Osteocyte (in vitro differentiated cells): ENCODE measurements around the gene ODAD4. TPM values are rescaled to one million over a fixed set of nuclear protein-coding genes. Genes with fewer than 3 reads are reported as not detected.

Experiments
- DNase-seq: peaks from one replicate; pipeline ENCODE4 v3.0.0; 2021; ENCODE audit warnings: mixed read lengths; ENCODE audit not compliant: unreplicated experiment; ENCODE audit errors: extremely low spot score
- H3K27ac Mint-ChIP-seq: one replicate; pipeline ENCODE4 v1.8.0; 2021; ENCODE audit warnings: mild to moderate bottlenecking, mixed read lengths; ENCODE audit not compliant: unreplicated experiment
- H3K27me3 Mint-ChIP-seq: one replicate; pipeline ENCODE4 v1.8.0; 2021; ENCODE audit warnings: mixed read lengths; ENCODE audit not compliant: unreplicated experiment
- H3K36me3 Mint-ChIP-seq: one replicate; pipeline ENCODE4 v1.8.0; 2021; ENCODE audit warnings: mixed read lengths; ENCODE audit not compliant: unreplicated experiment
- H3K4me1 Mint-ChIP-seq: one replicate; pipeline ENCODE4 v1.8.0; 2021; ENCODE audit warnings: mixed read lengths; ENCODE audit not compliant: unreplicated experiment
- H3K4me3 Mint-ChIP-seq: one replicate; pipeline ENCODE4 v1.8.0; 2021; ENCODE audit warnings: mild to moderate bottlenecking, moderate library complexity, mixed read lengths; ENCODE audit not compliant: unreplicated experiment
- H3K9me3 Mint-ChIP-seq: one replicate; pipeline ENCODE4 v1.8.0; 2021; ENCODE audit warnings: mixed read lengths; ENCODE audit not compliant: unreplicated experiment
- total RNA-seq: library from RNA; stranded (reverse); gene quantifications from 2 replicates; pipeline ENCODE4 v1.2.1, GENCODE V29; 2021
- TF ChIP-seq, protein P1 (sequence below): fragments of 200-600 bp; sonication (generic); IDR thresholded peaks from 2 replicates; pipeline ENCODE4 v1.5.0; 2021; ENCODE audit warnings: antibody characterized with exemption, mild to moderate bottlenecking, moderate library complexity

The ODAD4 gene
- total RNA-seq, 1 donor from 2014 or later = 2.5 TPM

DNA sequence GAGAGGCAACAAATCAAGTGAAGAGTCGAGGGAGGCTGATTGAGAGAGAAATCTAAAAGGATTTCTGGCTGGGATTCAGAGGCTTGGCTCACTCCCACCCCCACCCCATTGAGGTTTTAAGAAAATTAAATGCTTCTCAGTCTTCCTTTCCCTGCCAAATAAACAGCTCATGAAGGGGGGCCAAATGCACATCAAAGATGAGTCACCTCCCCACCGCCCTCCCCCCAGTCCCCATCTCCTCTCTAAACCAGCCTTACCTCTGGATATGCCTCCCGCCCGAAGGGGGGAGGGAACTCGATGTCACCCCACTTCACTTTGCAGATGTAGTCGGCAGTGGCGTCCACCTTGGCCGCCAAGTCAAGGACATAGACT lies 23.2 kb upstream of the ODAD4 start:
- DNase-seq = no peak
- H3K36me3 Mint-ChIP-seq = peaks cover 39% of the 10 kb centered on the region
- H3K4me3 Mint-ChIP-seq = no peak overlapping the region
- peaks cover 8% of the 10 kb centered on the region for H3K4me1 Mint-ChIP-seq
- no peaks in the 10 kb centered on the region for H3K9me3 Mint-ChIP-seq
- peak overlapping the region; percentile 34 for H3K27ac Mint-ChIP-seq
- no peaks in the 10 kb centered on the region for H3K27me3 Mint-ChIP-seq
- TF ChIP-seq, protein P1, sequence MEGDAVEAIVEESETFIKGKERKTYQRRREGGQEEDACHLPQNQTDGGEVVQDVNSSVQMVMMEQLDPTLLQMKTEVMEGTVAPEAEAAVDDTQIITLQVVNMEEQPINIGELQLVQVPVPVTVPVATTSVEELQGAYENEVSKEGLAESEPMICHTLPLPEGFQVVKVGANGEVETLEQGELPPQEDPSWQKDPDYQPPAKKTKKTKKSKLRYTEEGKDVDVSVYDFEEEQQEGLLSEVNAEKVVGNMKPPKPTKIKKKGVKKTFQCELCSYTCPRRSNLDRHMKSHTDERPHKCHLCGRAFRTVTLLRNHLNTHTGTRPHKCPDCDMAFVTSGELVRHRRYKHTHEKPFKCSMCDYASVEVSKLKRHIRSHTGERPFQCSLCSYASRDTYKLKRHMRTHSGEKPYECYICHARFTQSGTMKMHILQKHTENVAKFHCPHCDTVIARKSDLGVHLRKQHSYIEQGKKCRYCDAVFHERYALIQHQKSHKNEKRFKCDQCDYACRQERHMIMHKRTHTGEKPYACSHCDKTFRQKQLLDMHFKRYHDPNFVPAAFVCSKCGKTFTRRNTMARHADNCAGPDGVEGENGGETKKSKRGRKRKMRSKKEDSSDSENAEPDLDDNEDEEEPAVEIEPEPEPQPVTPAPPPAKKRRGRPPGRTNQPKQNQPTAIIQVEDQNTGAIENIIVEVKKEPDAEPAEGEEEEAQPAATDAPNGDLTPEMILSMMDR = no peak

- no peaks in the 10 kb centered on the region for H3K27me3 Mint-ChIP-seq
- no peak overlapping the region for H3K4me3 Mint-ChIP-seq
- peaks cover 11% of the 10 kb centered on the region for H3K4me1 Mint-ChIP-seq
- H3K9me3 Mint-ChIP-seq = no peaks in the 10 kb centered on the region
- H3K27ac Mint-ChIP-seq = peak overlapping the region; percentile 52
- no peak for DNase-seq
- H3K36me3 Mint-ChIP-seq = peaks cover 43% of the 10 kb centered on the region
- TF ChIP-seq, protein P1 = no peak
These were observed 22.5 kb upstream of the ODAD4 start for GRCh38 chr17:41907633-41908539.

DNA sequence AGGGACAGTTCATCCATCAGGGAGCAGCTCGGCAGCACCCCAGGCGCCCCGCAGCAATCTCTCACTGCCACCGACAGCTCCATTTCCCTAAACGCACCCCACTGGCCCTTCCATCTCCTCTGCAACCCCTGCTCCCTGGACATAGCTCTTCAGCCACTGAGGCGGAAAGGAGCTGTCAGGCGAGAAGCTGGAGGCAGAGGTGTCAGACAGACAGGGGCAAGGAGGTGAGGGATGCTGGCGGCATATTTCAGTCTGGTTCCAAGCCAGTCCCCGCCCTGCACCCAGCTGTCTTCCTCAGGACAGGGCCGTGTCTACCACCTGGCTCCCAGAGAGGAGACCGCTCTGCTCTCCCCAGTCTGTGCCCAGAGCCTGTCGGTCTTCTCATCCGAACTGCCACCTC lies 21.3 kb upstream of the ODAD4 start:
- Mint-ChIP-seq H3K36me3 (peaks cover 45% of the 10 kb centered on the region), H3K9me3 (no peaks in the 10 kb centered on the region), H3K27me3 (no peaks in the 10 kb centered on the region), H3K4me3 (no peak overlapping the region), H3K27ac (peak overlapping the region; percentile 23), H3K4me1 (peaks cover 20% of the 10 kb centered on the region)
- no peak for DNase-seq
- TF ChIP-seq, protein P1 = no peak

GRCh38 chr17:41910701-41911391 lies 19.6 kb upstream of the ODAD4 start:
- TF ChIP-seq, protein P1 = no peak
- H3K4me3 Mint-ChIP-seq = no peak overlapping the region
- H3K36me3 Mint-ChIP-seq = peaks cover 49% of the 10 kb centered on the region
- peak overlapping the region; percentile 3 for H3K27ac Mint-ChIP-seq
- no peaks in the 10 kb centered on the region for H3K27me3 Mint-ChIP-seq
- H3K9me3 Mint-ChIP-seq = no peaks in the 10 kb centered on the region
- peaks cover 35% of the 10 kb centered on the region for H3K4me1 Mint-ChIP-seq
- DNase-seq = no peak

GRCh38 chr17:41912925-41913324 lies 17.5 kb upstream of the ODAD4 start:
- no peaks in the 10 kb centered on the region for H3K27me3 Mint-ChIP-seq
- no peaks in the 10 kb centered on the region for H3K9me3 Mint-ChIP-seq
- peaks cover 42% of the 10 kb centered on the region for H3K36me3 Mint-ChIP-seq
- H3K27ac Mint-ChIP-seq = no peak overlapping the region
- TF ChIP-seq, protein P1 = no peak
- H3K4me3 Mint-ChIP-seq = no peak overlapping the region
- no peak for DNase-seq
- H3K4me1 Mint-ChIP-seq = peaks cover 46% of the 10 kb centered on the region
